Measurements from ENCODE around the gene DIPK1C.

The DIPK1C gene

DNA sequence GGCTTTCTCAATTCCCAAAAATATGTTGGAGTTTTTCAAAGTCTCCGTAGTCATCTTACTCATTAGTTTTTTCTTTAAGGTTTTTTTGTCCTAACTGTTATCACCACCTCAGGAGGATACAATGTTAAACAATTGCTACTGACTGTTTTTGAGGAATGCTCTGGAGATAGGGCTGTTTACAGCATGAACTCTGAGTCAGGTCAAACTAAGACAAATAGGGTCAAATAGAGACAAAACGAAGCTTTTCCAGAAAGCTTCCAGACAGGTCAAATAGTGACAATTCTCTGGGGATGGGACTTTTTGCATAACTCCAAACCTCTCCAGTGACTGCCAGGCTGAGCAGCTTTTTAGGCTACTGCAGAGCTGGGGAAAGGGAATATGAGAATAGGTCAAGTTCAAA lies 15.2 kb upstream of the DIPK1C start:
- Histone ChIP-seq H3K27me3 (ENCODE audit: low read length) (no peaks in the 10 kb centered on the region), H3K36me3 (ENCODE audit: low read length) (no peaks in the 10 kb centered on the region), H2AFZ (ENCODE audit: low read depth, low read length, severe bottlenecking) (no peak overlapping the region), H3K27ac (ENCODE audit: low read depth, low read length) (no peak overlapping the region), H4K20me1 (ENCODE audit: low read depth, low read length) (no peaks in the 10 kb centered on the region), H3K9me2 (replicated peaks; ENCODE audit: insufficient read depth, low read length) (no peaks in the 10 kb centered on the region), H3K4me3 (ENCODE audit: insufficient read depth, low read length, poor library complexity, severe bottlenecking) (no peak overlapping the region), H3K9ac (ENCODE audit: low read length) (no peak overlapping the region), H3K79me2 (ENCODE audit: insufficient read depth, low read length) (no peaks in the 10 kb centered on the region), H3K9me3 (ENCODE audit: insufficient read depth, low read length) (no peaks in the 10 kb centered on the region), H3F3A (ENCODE audit: insufficient read depth) (no peaks in the 10 kb centered on the region), H3K4me2 (ENCODE audit: low read depth, low read length, poor library complexity, severe bottlenecking) (no peak overlapping the region)
- TF ChIP-seq CTCF (IDR thresholded peaks at IDR 0.05; ENCODE audit: insufficient read depth, low read length, poor library complexity, severe bottlenecking) (no peak), EZH2phosphoT487 (conservative IDR thresholded peaks at IDR 0.05; ENCODE audit: low read length) (no peak)

- TF ChIP-seq CTCF (IDR thresholded peaks at IDR 0.05; ENCODE audit: insufficient read depth, low read length, poor library complexity, severe bottlenecking) (no peak), EZH2phosphoT487 (conservative IDR thresholded peaks at IDR 0.05; ENCODE audit: low read length) (no peak)
- Histone ChIP-seq H3K4me2 (ENCODE audit: low read depth, low read length, poor library complexity, severe bottlenecking) (no peak overlapping the region), H3K9me3 (ENCODE audit: insufficient read depth, low read length) (no peaks in the 10 kb centered on the region), H3K27ac (ENCODE audit: low read depth, low read length) (no peak overlapping the region), H3K9ac (ENCODE audit: low read length) (no peak overlapping the region), H3K27me3 (ENCODE audit: low read length) (no peaks in the 10 kb centered on the region), H3K9me2 (replicated peaks; ENCODE audit: insufficient read depth, low read length) (no peaks in the 10 kb centered on the region), H4K20me1 (ENCODE audit: low read depth, low read length) (no peaks in the 10 kb centered on the region), H3K4me3 (ENCODE audit: insufficient read depth, low read length, poor library complexity, severe bottlenecking) (no peak overlapping the region), H3K36me3 (ENCODE audit: low read length) (no peaks in the 10 kb centered on the region), H3K79me2 (ENCODE audit: insufficient read depth, low read length) (no peaks in the 10 kb centered on the region), H2AFZ (ENCODE audit: low read depth, low read length, severe bottlenecking) (no peak overlapping the region), H3F3A (ENCODE audit: insufficient read depth) (no peaks in the 10 kb centered on the region)
Observed at GRCh38 chr18:74468547-74469061, 11.5 kb upstream of the DIPK1C start.

- Histone ChIP-seq H3K79me2 (ENCODE audit: insufficient read depth, low read length) (no peaks in the 10 kb centered on the region), H3K9me2 (replicated peaks; ENCODE audit: insufficient read depth, low read length) (no peaks in the 10 kb centered on the region), H2AFZ (ENCODE audit: low read depth, low read length, severe bottlenecking) (no peak overlapping the region), H3K27ac (ENCODE audit: low read depth, low read length) (no peak overlapping the region), H3K27me3 (ENCODE audit: low read length) (no peaks in the 10 kb centered on the region), H4K20me1 (ENCODE audit: low read depth, low read length) (no peaks in the 10 kb centered on the region), H3F3A (ENCODE audit: insufficient read depth) (no peaks in the 10 kb centered on the region), H3K4me3 (ENCODE audit: insufficient read depth, low read length, poor library complexity, severe bottlenecking) (no peak overlapping the region), H3K4me2 (ENCODE audit: low read depth, low read length, poor library complexity, severe bottlenecking) (no peak overlapping the region), H3K9ac (ENCODE audit: low read length) (no peak overlapping the region), H3K36me3 (ENCODE audit: low read length) (no peaks in the 10 kb centered on the region), H3K9me3 (ENCODE audit: insufficient read depth, low read length) (no peaks in the 10 kb centered on the region)
- no peak for TF ChIP-seq CTCF (IDR thresholded peaks at IDR 0.05; ENCODE audit: insufficient read depth, low read length, poor library complexity, severe bottlenecking)
- no peak for TF ChIP-seq EZH2phosphoT487 (conservative IDR thresholded peaks at IDR 0.05; ENCODE audit: low read length)
Observed at GRCh38 chr18:74465775-74466174, 8.7 kb upstream of the DIPK1C start.

All from SU-DHL-6 (cell line).